WTC11 (cell line): Measurements from ENCODE around the gene HES2. TPM values are rescaled to one million over a fixed set of nuclear protein-coding genes. Genes with fewer than 3 reads are reported as not detected.

Experiments
- ATAC-seq: fragments of 200-7000 bp; cut with Tn5 transposase; 2 replicates; pipeline ENCODE4 v1.10.0; 2021; ENCODE audit warnings: mild to moderate bottlenecking, moderate library complexity
- CTCF ChIA-PET: fragments of 300-600 bp; sonication (Branson Sonifier 250); formaldehyde crosslinking; loops from one replicate; lab custom pipeline; 2021; ENCODE audit warnings: antibody characterized with exemption; lab: Charles Lee
- POLR2A ChIA-PET: fragments of 350-600 bp; sonication (Branson Sonifier 250); formaldehyde crosslinking; loops from one replicate; lab custom pipeline; 2021; ENCODE audit warnings: antibody characterized with exemption; lab: Charles Lee
- DNase-seq: peaks from one replicate; pipeline ENCODE4 v3.0.0; 2021; ENCODE audit warnings: low spot score
- H3K27ac Mint-ChIP-seq: 2 replicates; pipeline ENCODE4 v1.8.0; 2021; ENCODE audit warnings: mixed read lengths
- H3K27me3 Mint-ChIP-seq: 2 replicates; pipeline ENCODE4 v1.8.0; 2021; ENCODE audit warnings: low read depth, mild to moderate bottlenecking, moderate library complexity, mixed read lengths
- H3K36me3 Mint-ChIP-seq: 2 replicates; pipeline ENCODE4 v1.8.0; 2021; ENCODE audit warnings: mixed read lengths
- H3K4me1 Mint-ChIP-seq: 2 replicates; pipeline ENCODE4 v1.8.0; 2022; ENCODE audit warnings: mixed read lengths
- H3K4me3 Mint-ChIP-seq: 2 replicates; pipeline ENCODE4 v1.8.0; 2021; ENCODE audit warnings: mild to moderate bottlenecking, moderate library complexity, mixed read lengths
- H3K9me3 Mint-ChIP-seq: 2 replicates; pipeline ENCODE4 v1.8.0; 2021; ENCODE audit warnings: mixed read lengths
- ATF1 ChIP-seq: sonication (generic); formaldehyde crosslinking; IDR thresholded peaks from 2 replicates; pipeline ENCODE4 v1.8.1; 2023; ENCODE audit warnings: mild to moderate bottlenecking, moderate library complexity, missing genetic modification reagents
- FOXK1 ChIP-seq: sonication (generic); formaldehyde crosslinking; IDR thresholded peaks from 2 replicates; pipeline ENCODE4 v1.8.0; 2022; ENCODE audit warnings: mild to moderate bottlenecking, moderate library complexity, missing genetic modification reagents
- HMGA2 ChIP-seq: fragments of 250-450 bp; sonication (Bioruptor Pico); IDR thresholded peaks from 2 replicates; pipeline ENCODE4 v1.4.0; 2021; ENCODE audit warnings: mild to moderate bottlenecking, moderate library complexity
- MYBL2 ChIP-seq: sonication (generic); formaldehyde crosslinking; IDR thresholded peaks from 2 replicates; pipeline ENCODE4 v1.8.1; 2023; ENCODE audit warnings: mild to moderate bottlenecking, moderate library complexity, missing genetic modification reagents
- NFYB ChIP-seq: sonication (generic); formaldehyde crosslinking; conservative IDR thresholded peaks from 2 replicates; pipeline ENCODE4 v1.8.0; 2022; ENCODE audit warnings: low read depth, missing genetic modification reagents
- OVOL2 ChIP-seq: fragments of 250-450 bp; sonication (Bioruptor Pico); IDR thresholded peaks from 2 replicates; pipeline ENCODE4 v1.9.0; 2021; ENCODE audit warnings: mild to moderate bottlenecking, borderline replicate concordance
- TCF7 ChIP-seq: sonication (generic); formaldehyde crosslinking; IDR thresholded peaks from 2 replicates; pipeline ENCODE4 v1.8.0; 2022; ENCODE audit warnings: mild to moderate bottlenecking, low read depth, missing genetic modification reagents, moderate library complexity
- TEAD4 ChIP-seq: sonication (generic); formaldehyde crosslinking; IDR thresholded peaks from 2 replicates; pipeline ENCODE4 v1.8.0; 2022; ENCODE audit warnings: mild to moderate bottlenecking, missing genetic modification reagents
- TP53 ChIP-seq: sonication (generic); formaldehyde crosslinking; IDR thresholded peaks from 2 replicates; pipeline ENCODE4 v1.8.1; 2023; ENCODE audit warnings: mild to moderate bottlenecking, missing genetic modification reagents
- ZNF317 ChIP-seq: sonication (generic); formaldehyde crosslinking; IDR thresholded peaks from 2 replicates; pipeline ENCODE4 v1.8.1; 2023; ENCODE audit warnings: low read depth, mild to moderate bottlenecking, moderate library complexity, missing genetic modification reagents, borderline replicate concordance
- total RNA-seq: library from RNA; stranded (reverse); gene quantifications from 3 replicates; pipeline ENCODE4 v1.2.3, GENCODE V29; 2021
- TF ChIP-seq, protein P1 (sequence below): sonication (generic); formaldehyde crosslinking; IDR thresholded peaks from 2 replicates; pipeline ENCODE4 v1.8.0; 2022; ENCODE audit warnings: mild to moderate bottlenecking, missing genetic modification reagents
- TF ChIP-seq, protein P2 (sequence below): sonication (generic); formaldehyde crosslinking; IDR thresholded peaks from 2 replicates; pipeline ENCODE4 v1.8.0; 2022; ENCODE audit warnings: missing genetic modification reagents
- TF ChIP-seq, protein P3 (sequence below): sonication (generic); formaldehyde crosslinking; IDR thresholded peaks from 2 replicates; pipeline ENCODE4 v1.8.1; 2023; ENCODE audit warnings: mild to moderate bottlenecking, missing genetic modification reagents
- TF ChIP-seq, protein P4 (sequence below): fragments of 200-600 bp; IDR thresholded peaks from 2 replicates; pipeline ENCODE4 v1.8.0; 2022; ENCODE audit warnings: antibody characterized with exemption
- TF ChIP-seq, protein P5 (sequence below): sonication (generic); formaldehyde crosslinking; IDR thresholded peaks from 2 replicates; pipeline ENCODE4 v1.8.1; 2023; ENCODE audit warnings: mild to moderate bottlenecking, missing genetic modification reagents, moderate library complexity
- TF ChIP-seq, protein P6 (sequence below): sonication (generic); formaldehyde crosslinking; IDR thresholded peaks from 2 replicates; pipeline ENCODE4 v1.8.0; 2022; ENCODE audit warnings: mild to moderate bottlenecking, missing genetic modification reagents
- TF ChIP-seq, protein P7 (sequence below): sonication (generic); formaldehyde crosslinking; IDR thresholded peaks from 2 replicates; pipeline ENCODE4 v1.8.1; 2023; ENCODE audit warnings: mild to moderate bottlenecking, moderate library complexity, missing genetic modification reagents
- TF ChIP-seq, protein P8 (sequence below): sonication (generic); formaldehyde crosslinking; IDR thresholded peaks from 2 replicates; pipeline ENCODE4 v1.8.1; 2022; ENCODE audit warnings: low read depth, missing genetic modification reagents, borderline replicate concordance

The HES2 gene
- total RNA-seq, 1 experiment from 2014 or later: 2.7 TPM

DNA sequence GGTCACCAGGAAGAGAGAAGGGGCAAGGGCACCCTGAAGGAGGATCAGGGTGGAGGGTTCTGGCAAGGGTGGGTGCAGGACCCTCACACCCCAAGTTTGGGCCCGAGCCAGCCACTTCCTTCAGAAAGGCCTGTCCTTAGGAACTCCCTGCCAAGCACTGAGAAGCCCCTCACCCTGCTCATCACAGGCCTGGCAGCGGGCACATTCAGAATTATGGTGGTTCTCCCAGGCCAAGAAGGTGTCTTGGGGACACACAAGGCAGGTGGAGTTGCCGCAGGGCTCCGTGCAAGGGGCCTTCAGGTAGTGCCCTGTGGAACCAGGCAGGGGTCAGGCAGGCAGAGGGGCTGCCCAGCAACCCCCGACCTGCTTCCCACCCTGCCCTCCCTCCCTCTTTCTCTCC lies 45.2 kb upstream of the HES2 start (continued):
- TF ChIP-seq, protein P1, sequence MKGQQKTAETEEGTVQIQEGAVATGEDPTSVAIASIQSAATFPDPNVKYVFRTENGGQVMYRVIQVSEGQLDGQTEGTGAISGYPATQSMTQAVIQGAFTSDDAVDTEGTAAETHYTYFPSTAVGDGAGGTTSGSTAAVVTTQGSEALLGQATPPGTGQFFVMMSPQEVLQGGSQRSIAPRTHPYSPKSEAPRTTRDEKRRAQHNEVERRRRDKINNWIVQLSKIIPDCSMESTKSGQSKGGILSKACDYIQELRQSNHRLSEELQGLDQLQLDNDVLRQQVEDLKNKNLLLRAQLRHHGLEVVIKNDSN: no peak
- TF ChIP-seq, protein P2, sequence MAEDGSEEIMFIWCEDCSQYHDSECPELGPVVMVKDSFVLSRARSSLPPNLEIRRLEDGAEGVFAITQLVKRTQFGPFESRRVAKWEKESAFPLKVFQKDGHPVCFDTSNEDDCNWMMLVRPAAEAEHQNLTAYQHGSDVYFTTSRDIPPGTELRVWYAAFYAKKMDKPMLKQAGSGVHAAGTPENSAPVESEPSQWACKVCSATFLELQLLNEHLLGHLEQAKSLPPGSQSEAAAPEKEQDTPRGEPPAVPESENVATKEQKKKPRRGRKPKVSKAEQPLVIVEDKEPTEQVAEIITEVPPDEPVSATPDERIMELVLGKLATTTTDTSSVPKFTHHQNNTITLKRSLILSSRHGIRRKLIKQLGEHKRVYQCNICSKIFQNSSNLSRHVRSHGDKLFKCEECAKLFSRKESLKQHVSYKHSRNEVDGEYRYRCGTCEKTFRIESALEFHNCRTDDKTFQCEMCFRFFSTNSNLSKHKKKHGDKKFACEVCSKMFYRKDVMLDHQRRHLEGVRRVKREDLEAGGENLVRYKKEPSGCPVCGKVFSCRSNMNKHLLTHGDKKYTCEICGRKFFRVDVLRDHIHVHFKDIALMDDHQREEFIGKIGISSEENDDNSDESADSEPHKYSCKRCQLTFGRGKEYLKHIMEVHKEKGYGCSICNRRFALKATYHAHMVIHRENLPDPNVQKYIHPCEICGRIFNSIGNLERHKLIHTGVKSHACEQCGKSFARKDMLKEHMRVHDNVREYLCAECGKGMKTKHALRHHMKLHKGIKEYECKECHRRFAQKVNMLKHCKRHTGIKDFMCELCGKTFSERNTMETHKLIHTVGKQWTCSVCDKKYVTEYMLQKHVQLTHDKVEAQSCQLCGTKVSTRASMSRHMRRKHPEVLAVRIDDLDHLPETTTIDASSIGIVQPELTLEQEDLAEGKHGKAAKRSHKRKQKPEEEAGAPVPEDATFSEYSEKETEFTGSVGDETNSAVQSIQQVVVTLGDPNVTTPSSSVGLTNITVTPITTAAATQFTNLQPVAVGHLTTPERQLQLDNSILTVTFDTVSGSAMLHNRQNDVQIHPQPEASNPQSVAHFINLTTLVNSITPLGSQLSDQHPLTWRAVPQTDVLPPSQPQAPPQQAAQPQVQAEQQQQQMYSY (CRISPR knock-in tag): no peak
- TF ChIP-seq, protein P3, sequence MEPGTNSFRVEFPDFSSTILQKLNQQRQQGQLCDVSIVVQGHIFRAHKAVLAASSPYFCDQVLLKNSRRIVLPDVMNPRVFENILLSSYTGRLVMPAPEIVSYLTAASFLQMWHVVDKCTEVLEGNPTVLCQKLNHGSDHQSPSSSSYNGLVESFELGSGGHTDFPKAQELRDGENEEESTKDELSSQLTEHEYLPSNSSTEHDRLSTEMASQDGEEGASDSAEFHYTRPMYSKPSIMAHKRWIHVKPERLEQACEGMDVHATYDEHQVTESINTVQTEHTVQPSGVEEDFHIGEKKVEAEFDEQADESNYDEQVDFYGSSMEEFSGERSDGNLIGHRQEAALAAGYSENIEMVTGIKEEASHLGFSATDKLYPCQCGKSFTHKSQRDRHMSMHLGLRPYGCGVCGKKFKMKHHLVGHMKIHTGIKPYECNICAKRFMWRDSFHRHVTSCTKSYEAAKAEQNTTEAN: no peak
- no peak for TF ChIP-seq TCF7 (CRISPR knock-in tag)
- no peak for TF ChIP-seq ZNF317 (CRISPR knock-in tag)
- TF ChIP-seq, protein P4, sequence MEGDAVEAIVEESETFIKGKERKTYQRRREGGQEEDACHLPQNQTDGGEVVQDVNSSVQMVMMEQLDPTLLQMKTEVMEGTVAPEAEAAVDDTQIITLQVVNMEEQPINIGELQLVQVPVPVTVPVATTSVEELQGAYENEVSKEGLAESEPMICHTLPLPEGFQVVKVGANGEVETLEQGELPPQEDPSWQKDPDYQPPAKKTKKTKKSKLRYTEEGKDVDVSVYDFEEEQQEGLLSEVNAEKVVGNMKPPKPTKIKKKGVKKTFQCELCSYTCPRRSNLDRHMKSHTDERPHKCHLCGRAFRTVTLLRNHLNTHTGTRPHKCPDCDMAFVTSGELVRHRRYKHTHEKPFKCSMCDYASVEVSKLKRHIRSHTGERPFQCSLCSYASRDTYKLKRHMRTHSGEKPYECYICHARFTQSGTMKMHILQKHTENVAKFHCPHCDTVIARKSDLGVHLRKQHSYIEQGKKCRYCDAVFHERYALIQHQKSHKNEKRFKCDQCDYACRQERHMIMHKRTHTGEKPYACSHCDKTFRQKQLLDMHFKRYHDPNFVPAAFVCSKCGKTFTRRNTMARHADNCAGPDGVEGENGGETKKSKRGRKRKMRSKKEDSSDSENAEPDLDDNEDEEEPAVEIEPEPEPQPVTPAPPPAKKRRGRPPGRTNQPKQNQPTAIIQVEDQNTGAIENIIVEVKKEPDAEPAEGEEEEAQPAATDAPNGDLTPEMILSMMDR: no peak
- no peak for TF ChIP-seq FOXK1 (CRISPR knock-in tag)
- no peak for TF ChIP-seq TP53 (CRISPR knock-in tag)
- TF ChIP-seq, protein P5, sequence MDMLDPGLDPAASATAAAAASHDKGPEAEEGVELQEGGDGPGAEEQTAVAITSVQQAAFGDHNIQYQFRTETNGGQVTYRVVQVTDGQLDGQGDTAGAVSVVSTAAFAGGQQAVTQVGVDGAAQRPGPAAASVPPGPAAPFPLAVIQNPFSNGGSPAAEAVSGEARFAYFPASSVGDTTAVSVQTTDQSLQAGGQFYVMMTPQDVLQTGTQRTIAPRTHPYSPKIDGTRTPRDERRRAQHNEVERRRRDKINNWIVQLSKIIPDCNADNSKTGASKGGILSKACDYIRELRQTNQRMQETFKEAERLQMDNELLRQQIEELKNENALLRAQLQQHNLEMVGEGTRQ (CRISPR knock-in tag): no peak

DNA sequence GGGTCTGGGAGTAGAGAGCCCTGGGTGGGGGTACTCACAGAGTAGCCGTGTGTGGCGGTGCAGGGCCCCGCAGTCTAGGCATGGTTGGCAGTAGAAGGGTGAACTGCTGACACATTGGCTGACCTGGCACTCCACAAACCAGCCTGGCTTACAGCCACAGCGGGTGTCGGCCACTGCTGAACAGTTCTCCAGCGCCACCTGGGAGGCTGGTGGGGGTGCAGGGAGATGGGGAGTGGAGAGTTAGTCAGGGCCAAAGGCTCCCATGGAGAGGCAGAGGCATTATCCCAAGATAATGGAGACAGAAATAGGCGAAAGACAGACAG lies 44.8 kb upstream of the HES2 start:
- Mint-ChIP-seq H3K36me3 (peaks cover 17% of the 10 kb centered on the region), H3K27ac (peak overlapping the region; percentile 49; the same call in 1 of the 2 replicates)
- CTCF ChIA-PET: interaction anchor here (1.0 to 2.4 kb wide), 4 partner anchors 8 to 24 kb away, joined by 3 to 19 read pairs (median 5); no protein-coding TSS in a partner anchor
- TF ChIP-seq ZNF317 (CRISPR knock-in tag): no peak
- TF ChIP-seq ATF1 (CRISPR knock-in tag): no peak
- TF ChIP-seq, protein P4: no peak
- no peak for TF ChIP-seq TEAD4 (CRISPR knock-in tag)
- TF ChIP-seq, protein P6, sequence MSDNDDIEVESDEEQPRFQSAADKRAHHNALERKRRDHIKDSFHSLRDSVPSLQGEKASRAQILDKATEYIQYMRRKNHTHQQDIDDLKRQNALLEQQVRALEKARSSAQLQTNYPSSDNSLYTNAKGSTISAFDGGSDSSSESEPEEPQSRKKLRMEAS (CRISPR knock-in tag): no peak
- TF ChIP-seq MYBL2 (CRISPR knock-in tag): no peak
- TF ChIP-seq FOXK1 (CRISPR knock-in tag): no peak
- TF ChIP-seq, protein P7, sequence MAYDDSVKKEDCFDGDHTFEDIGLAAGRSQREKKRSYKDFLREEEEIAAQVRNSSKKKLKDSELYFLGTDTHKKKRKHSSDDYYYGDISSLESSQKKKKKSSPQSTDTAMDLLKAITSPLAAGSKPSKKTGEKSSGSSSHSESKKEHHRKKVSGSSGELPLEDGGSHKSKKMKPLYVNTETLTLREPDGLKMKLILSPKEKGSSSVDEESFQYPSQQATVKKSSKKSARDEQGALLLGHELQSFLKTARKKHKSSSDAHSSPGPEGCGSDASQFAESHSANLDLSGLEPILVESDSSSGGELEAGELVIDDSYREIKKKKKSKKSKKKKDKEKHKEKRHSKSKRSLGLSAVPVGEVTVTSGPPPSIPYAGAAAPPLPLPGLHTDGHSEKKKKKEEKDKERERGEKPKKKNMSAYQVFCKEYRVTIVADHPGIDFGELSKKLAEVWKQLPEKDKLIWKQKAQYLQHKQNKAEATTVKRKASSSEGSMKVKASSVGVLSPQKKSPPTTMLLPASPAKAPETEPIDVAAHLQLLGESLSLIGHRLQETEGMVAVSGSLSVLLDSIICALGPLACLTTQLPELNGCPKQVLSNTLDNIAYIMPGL: no peak
- TF ChIP-seq, protein P1: no peak
- TF ChIP-seq HMGA2 (CRISPR knock-in tag): no peak
- TF ChIP-seq, protein P8, sequence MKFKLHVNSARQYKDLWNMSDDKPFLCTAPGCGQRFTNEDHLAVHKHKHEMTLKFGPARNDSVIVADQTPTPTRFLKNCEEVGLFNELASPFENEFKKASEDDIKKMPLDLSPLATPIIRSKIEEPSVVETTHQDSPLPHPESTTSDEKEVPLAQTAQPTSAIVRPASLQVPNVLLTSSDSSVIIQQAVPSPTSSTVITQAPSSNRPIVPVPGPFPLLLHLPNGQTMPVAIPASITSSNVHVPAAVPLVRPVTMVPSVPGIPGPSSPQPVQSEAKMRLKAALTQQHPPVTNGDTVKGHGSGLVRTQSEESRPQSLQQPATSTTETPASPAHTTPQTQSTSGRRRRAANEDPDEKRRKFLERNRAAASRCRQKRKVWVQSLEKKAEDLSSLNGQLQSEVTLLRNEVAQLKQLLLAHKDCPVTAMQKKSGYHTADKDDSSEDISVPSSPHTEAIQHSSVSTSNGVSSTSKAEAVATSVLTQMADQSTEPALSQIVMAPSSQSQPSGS (CRISPR knock-in tag): no peak
- no peak for TF ChIP-seq TP53 (CRISPR knock-in tag)
- no peak for TF ChIP-seq OVOL2 (CRISPR knock-in tag)
- TF ChIP-seq, protein P3: no peak
- TF ChIP-seq NFYB (CRISPR knock-in tag): no peak

More for the DNA sequence above, 44.8 kb upstream of the HES2 start:
- peaks cover 2% of the 10 kb centered on the region; the same call in 1 of the 2 replicates for H3K27me3 Mint-ChIP-seq
- POLR2A ChIA-PET: no interaction called here
- ATAC-seq (no peak), DNase-seq (no peak)
- peaks cover 20% of the 10 kb centered on the region for H3K4me1 Mint-ChIP-seq
- H3K9me3 Mint-ChIP-seq: no peaks in the 10 kb centered on the region
- peak overlapping the region; percentile 13; the same call in 1 of the 2 replicates for H3K4me3 Mint-ChIP-seq
